ENCODE results near the gene RAB37. TPM values are rescaled to one million over a fixed set of nuclear protein-coding genes. Genes with fewer than 3 reads are reported as not detected.

Gene RAB37
- total RNA-seq, 1 donor from 2014 or later = not detected

GRCh38 chr17:74759941-74760340 lies 22.9 kb downstream of the RAB37 start:
- DNase-seq (ENCODE audit: extremely low read depth, low read depth, low spot score) = no peak

GRCh38 chr17:74760404-74761105 lies 23.5 kb downstream of the RAB37 start:
- no peak for DNase-seq (ENCODE audit: extremely low read depth, low read depth, low spot score)

GRCh38 chr17:74761419-74761818 lies 24.4 kb downstream of the RAB37 start:
- DNase-seq (ENCODE audit: extremely low read depth, low read depth, low spot score) = no peak

GRCh38 chr17:74761931-74762330 lies 24.9 kb downstream of the RAB37 start:
- DNase-seq (ENCODE audit: extremely low read depth, low read depth, low spot score) = no peak

- no peak for DNase-seq (ENCODE audit: extremely low read depth, low read depth, low spot score)
Measured at GRCh38 chr17:74763565-74764387, 26.7 kb downstream of the RAB37 start.

- DNase-seq (ENCODE audit: extremely low read depth, low read depth, low spot score) = no peak
Measured at GRCh38 chr17:74764751-74765286, 27.8 kb downstream of the RAB37 start.

GRCh38 chr17:74766413-74766812 lies 29.4 kb downstream of the RAB37 start:
- DNase-seq (ENCODE audit: extremely low read depth, low read depth, low spot score) = no peak

- no peak for DNase-seq (ENCODE audit: extremely low read depth, low read depth, low spot score)
Measured at GRCh38 chr17:74767111-74767516, 30.1 kb downstream of the RAB37 start.

GRCh38 chr17:74768069-74768762 lies 31.2 kb downstream of the RAB37 start:
- DNase-seq (ENCODE audit: extremely low read depth, low read depth, low spot score) = no peak

- no peak for DNase-seq (ENCODE audit: extremely low read depth, low read depth, low spot score)
Measured at GRCh38 chr17:74768763-74769114, 31.7 kb downstream of the RAB37 start.

GRCh38 chr17:74769266-74769855 lies 32.3 kb downstream of the RAB37 start:
- DNase-seq (ENCODE audit: extremely low read depth, low read depth, low spot score) = no peak

- no peak for DNase-seq (ENCODE audit: extremely low read depth, low read depth, low spot score)
Measured at GRCh38 chr17:74769856-74770497, 32.9 kb downstream of the RAB37 start.

GRCh38 chr17:74770498-74771318 lies 33.7 kb downstream of the RAB37 start:
- no peak for DNase-seq (ENCODE audit: extremely low read depth, low read depth, low spot score)

- DNase-seq (ENCODE audit: extremely low read depth, low read depth, low spot score) = no peak
Measured at GRCh38 chr17:74771319-74771914, 34.4 kb downstream of the RAB37 start.

- DNase-seq (ENCODE audit: extremely low read depth, low read depth, low spot score) = no peak
Measured at GRCh38 chr17:74772053-74772452, 35.0 kb downstream of the RAB37 start.

GRCh38 chr17:74773414-74773813 lies 36.4 kb downstream of the RAB37 start:
- no peak for DNase-seq (ENCODE audit: extremely low read depth, low read depth, low spot score)

GRCh38 chr17:74773871-74774286 lies 36.8 kb downstream of the RAB37 start:
- DNase-seq (ENCODE audit: extremely low read depth, low read depth, low spot score) = no peak

GRCh38 chr17:74775409-74776043 lies 38.5 kb downstream of the RAB37 start:
- no peak for DNase-seq (ENCODE audit: extremely low read depth, low read depth, low spot score)
